ENCODE measurements around the gene ASB14.

Gene ASB14

DNA sequence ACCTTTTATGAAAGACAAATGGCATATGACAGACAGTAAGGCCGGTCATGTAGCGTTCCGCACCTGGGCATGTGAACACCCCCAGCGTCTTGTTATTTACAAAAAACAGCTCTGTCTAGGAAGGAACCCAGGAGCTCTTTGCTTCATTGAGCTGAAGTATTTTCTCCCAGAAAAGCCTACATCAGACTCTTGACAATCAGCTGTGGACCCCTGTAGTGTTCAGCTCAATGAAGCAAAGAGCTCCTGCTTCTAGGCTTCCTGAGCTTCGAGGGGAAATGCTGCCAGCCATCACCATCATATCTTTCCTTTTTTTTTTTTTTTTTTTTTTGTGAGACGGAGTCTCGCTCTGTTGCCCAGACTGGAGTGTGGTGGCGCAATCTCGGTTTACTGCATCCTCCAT lies 4.1 kb downstream of the ASB14 start (continued):
- TF ChIP-seq ARNTL (CRISPR knock-in tag; IDR thresholded peaks at IDR 0.05; ENCODE audit: borderline replicate concordance, low read depth) (no peak), ZNF8 (CRISPR knock-in tag; IDR thresholded peaks at IDR 0.05) (no peak), ZNF565 (CRISPR knock-in tag; conservative IDR thresholded peaks at IDR 0.05; ENCODE audit: low read depth) (no peak), CREB5 (CRISPR knock-in tag; IDR thresholded peaks at IDR 0.05; ENCODE audit: low read depth) (no peak), GLIS3 (CRISPR knock-in tag; IDR thresholded peaks at IDR 0.05) (no peak)
- TF ChIP-seq, protein P1, sequence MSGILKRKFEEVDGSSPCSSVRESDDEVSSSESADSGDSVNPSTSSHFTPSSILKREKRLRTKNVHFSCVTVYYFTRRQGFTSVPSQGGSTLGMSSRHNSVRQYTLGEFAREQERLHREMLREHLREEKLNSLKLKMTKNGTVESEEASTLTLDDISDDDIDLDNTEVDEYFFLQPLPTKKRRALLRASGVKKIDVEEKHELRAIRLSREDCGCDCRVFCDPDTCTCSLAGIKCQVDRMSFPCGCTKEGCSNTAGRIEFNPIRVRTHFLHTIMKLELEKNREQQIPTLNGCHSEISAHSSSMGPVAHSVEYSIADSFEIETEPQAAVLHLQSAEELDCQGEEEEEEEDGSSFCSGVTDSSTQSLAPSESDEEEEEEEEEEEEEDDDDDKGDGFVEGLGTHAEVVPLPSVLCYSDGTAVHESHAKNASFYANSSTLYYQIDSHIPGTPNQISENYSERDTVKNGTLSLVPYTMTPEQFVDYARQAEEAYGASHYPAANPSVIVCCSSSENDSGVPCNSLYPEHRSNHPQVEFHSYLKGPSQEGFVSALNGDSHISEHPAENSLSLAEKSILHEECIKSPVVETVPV (CRISPR knock-in tag; IDR thresholded peaks at IDR 0.05), result no peak

DNA sequence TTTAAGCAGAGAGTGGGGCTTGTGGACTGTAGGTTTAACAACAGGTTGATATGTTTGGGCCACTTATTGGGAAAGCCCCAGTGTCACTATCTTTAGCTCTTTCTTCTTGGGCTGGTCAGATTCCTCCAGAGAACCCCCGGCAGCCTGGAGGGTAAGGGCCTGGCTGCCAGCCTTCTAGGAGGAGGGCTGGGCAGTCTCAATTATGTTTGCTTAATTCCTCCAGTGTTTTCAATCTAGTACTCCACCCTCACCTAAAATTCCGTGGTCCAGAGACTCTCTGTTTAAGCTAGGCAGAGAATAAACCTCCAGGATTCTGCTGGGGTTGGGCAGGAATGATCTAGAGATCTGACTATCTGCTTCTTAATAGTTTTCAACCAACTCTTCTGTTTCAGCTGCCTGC lies 5.3 kb downstream of the ASB14 start:
- TF ChIP-seq ESRRG (CRISPR knock-in tag; IDR thresholded peaks at IDR 0.05) (no peak), BACH2 (CRISPR knock-in tag; IDR thresholded peaks at IDR 0.05; ENCODE audit: borderline replicate concordance) (no peak), CREB5 (CRISPR knock-in tag; IDR thresholded peaks at IDR 0.05; ENCODE audit: low read depth) (no peak), RARB (CRISPR knock-in tag; IDR thresholded peaks at IDR 0.05) (no peak)
- TF ChIP-seq, protein P1 (CRISPR knock-in tag; IDR thresholded peaks at IDR 0.05), result no peak
- ATAC-seq, result no peak

DNA sequence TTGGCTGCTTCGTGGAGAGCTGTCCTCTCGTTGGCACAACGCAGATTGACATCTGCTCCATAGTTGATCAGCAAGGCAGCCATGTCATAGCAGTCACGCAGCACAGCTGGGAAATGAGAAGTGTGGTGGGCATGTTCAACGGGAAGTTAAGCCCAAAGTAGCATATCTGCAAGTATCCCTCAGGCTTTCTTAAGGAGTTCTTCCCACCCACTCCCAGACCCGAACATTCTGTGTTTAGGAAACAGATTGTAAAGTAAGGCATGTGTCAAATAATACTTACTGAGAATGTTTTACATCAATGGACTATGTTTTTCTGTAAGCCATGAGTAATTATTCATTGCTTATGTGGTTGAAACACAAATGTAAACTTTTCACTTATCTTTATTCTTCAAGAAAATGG lies 9.2 kb downstream of the ASB14 start:
- no peak for TF ChIP-seq ZC3H10 (CRISPR knock-in tag; IDR thresholded peaks at IDR 0.05)
- no peak for TF ChIP-seq OSR1 (CRISPR knock-in tag; IDR thresholded peaks at IDR 0.05)
- no peak for TF ChIP-seq RARB (CRISPR knock-in tag; IDR thresholded peaks at IDR 0.05)
- no peak for ATAC-seq

GRCh38 chr3:57281715-57282114 lies 10.8 kb downstream of the ASB14 start:
- ATAC-seq, result peak; percentile 61; the same call in 2 of the 3 replicates
- TF ChIP-seq RARB (CRISPR knock-in tag; IDR thresholded peaks at IDR 0.05) (no peak), ARNTL (CRISPR knock-in tag; IDR thresholded peaks at IDR 0.05; ENCODE audit: borderline replicate concordance, low read depth) (no peak), POU6F1 (CRISPR knock-in tag; IDR thresholded peaks at IDR 0.05; ENCODE audit: borderline replicate concordance, low read depth) (no peak), GLIS3 (CRISPR knock-in tag; IDR thresholded peaks at IDR 0.05) (no peak), ESRRG (CRISPR knock-in tag; IDR thresholded peaks at IDR 0.05) (no peak), ZC3H10 (CRISPR knock-in tag; IDR thresholded peaks at IDR 0.05) (no peak), PPARA (CRISPR knock-in tag; IDR thresholded peaks at IDR 0.05; ENCODE audit: borderline replicate concordance) (no peak), TCF4 (CRISPR knock-in tag; IDR thresholded peaks at IDR 0.05; ENCODE audit: borderline replicate concordance) (no peak), ZFP30 (CRISPR knock-in tag; IDR thresholded peaks at IDR 0.05) (no peak), BACH2 (CRISPR knock-in tag; IDR thresholded peaks at IDR 0.05; ENCODE audit: borderline replicate concordance) (no peak), SNAI2 (CRISPR knock-in tag; IDR thresholded peaks at IDR 0.05) (no peak), CREB5 (CRISPR knock-in tag; IDR thresholded peaks at IDR 0.05; ENCODE audit: low read depth) (no peak), ISL1 (CRISPR knock-in tag; IDR thresholded peaks at IDR 0.05) (no peak), ZNF70 (CRISPR knock-in tag; IDR thresholded peaks at IDR 0.05) (no peak)
- TF ChIP-seq, protein P2, sequence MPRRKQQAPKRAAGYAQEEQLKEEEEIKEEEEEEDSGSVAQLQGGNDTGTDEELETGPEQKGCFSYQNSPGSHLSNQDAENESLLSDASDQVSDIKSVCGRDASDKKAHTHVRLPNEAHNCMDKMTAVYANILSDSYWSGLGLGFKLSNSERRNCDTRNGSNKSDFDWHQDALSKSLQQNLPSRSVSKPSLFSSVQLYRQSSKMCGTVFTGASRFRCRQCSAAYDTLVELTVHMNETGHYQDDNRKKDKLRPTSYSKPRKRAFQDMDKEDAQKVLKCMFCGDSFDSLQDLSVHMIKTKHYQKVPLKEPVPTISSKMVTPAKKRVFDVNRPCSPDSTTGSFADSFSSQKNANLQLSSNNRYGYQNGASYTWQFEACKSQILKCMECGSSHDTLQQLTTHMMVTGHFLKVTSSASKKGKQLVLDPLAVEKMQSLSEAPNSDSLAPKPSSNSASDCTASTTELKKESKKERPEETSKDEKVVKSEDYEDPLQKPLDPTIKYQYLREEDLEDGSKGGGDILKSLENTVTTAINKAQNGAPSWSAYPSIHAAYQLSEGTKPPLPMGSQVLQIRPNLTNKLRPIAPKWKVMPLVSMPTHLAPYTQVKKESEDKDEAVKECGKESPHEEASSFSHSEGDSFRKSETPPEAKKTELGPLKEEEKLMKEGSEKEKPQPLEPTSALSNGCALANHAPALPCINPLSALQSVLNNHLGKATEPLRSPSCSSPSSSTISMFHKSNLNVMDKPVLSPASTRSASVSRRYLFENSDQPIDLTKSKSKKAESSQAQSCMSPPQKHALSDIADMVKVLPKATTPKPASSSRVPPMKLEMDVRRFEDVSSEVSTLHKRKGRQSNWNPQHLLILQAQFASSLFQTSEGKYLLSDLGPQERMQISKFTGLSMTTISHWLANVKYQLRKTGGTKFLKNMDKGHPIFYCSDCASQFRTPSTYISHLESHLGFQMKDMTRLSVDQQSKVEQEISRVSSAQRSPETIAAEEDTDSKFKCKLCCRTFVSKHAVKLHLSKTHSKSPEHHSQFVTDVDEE (CRISPR knock-in tag; IDR thresholded peaks at IDR 0.05), result no peak
- TF ChIP-seq, protein P1 (CRISPR knock-in tag; IDR thresholded peaks at IDR 0.05), result no peak

All from SK-N-SH treated with all-trans-retinoic acid at 6 μM for 48 hours (cell line).